Adipose tissue (tissue), 3 donors: ENCODE data around the gene CCDC117. TPM values are rescaled to one million over a fixed set of nuclear protein-coding genes. Genes with fewer than 3 reads are reported as not detected.
"Not testable (repeated sequence)": the region's sequence is repeated elsewhere in the genome, so short reads cannot be mapped to it uniquely, and the experiment has no call there.

Experiments used
- H3K27ac ChIP-seq: one replicate; pipeline ENCODE4 v1.5.1; 2013; ENCODE audit warnings: low read depth, low read length
- WGBS, 3 donors: extraction: QIAGEN DNeasy Blood & Tissue Kit; methylation state at CpG; one replicate each; pipeline ENCODE4 v1.1.7; 2013; 5-methylcytosine and 5-hydroxymethylcytosine counted together
- polyA plus RNA-seq, 3 donors: library from polyadenylated mRNA; stranded (reverse); fragments of 200-250 nt; gene quantifications; one replicate each; pipeline ENCODE4 v1.2.3, GENCODE V29; 2013
- donor health status: healthy with polysubstance abuse.
- donor health status: Bipolar disorder and iron deficiency.
- donor health status: healthy.

Gene CCDC117
- polyA plus RNA-seq, 3 donors = 5.1 to 13.3 (median 6.7) TPM

DNA sequence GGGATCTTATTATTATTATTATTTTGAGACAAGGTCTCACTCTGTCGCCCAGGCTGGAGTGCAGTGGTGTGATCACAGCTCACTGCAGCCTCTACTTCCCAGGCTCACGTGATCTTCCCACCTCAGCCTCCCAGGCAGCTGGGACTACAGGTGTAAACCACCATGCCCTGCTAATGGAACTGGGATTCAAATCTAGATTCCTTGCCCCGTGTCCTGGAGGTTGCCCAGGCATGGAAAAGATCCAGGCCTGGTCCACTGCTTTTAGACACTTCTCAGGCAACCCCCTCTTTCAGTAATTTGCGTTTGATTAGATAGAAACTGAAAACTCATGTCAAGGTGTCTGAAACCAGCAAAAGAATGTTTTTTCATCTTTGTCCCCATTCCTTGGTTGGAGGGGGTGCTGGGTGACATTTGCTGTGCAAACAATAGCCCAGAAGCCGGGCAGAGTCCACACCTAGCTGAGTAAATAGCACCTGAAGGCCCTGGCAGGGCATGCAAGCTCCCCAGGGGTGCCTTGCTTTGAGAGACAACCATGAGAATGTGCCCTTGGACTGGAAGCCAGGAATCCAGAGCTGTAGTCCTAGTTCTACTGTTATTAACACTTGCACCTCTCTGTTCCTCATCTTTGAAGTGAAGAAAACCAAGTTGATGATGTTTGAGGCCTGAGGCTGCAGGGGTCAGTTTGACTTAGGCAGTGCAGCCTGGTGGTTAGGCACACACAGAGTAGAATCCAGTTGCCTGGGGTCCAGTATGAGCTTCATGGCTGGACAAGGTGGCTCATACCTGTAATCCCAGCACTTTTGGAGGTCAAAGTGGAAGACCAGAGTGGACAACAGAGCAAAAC lies 47.0 kb downstream of the CCDC117 start:
- WGBS, 3 donors = 27 to 95% (median 76%) methylated on average over 5 of the region's 5 CpGs
- H3K27ac ChIP-seq = no peak overlapping the region

DNA sequence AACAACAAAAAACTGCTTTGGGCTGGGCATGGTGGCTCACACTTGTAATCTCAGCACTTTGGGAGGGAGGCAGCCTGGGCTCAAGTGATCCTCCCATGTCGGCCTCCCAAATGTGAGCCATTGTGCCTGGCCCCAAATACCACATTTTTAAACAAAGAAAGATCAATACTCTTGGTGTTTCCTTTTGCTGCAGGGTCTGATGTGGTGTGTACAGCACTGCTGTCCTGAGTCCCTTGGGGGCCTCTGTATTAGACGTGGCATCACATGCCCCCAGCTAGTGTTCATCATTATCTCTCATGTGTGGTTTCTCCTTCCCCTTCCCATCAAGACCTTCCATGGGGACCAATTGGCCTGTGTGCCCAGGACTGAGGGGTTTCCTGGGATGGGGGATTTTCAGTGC lies 48.4 kb downstream of the CCDC117 start:
- 62 to 87% (median 77%) methylated on average over 2 of the region's 2 CpGs for WGBS, 3 donors

DNA sequence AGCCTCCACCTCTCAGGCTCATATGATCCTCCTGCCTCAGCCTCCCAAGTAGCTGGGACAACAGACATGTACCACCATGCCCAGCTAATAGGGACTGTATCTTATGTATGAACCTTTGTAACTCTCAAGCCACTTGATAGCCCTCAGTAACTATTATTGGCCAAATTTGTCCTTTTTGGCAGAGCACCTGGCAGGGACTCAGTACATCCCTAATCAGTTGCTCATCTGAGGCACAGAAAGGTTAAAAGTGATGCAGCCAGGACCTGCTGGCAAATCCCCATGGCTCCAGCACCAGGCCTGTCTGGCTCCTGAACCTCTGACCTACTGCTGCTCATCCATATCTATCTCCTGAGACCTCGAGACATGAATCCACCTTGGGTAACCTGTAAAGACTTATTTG lies 49.0 kb downstream of the CCDC117 start:
- no peak overlapping the region for H3K27ac ChIP-seq
- 68 to 88% (median 82%) methylated on average over 1 of the region's 1 CpG for WGBS, 3 donors

More for the DNA sequence above, 48.4 kb downstream of the CCDC117 start:
- no peak overlapping the region for H3K27ac ChIP-seq

- no peak overlapping the region for H3K27ac ChIP-seq
- 24 to 72% (median 63%) methylated on average over 4 of the region's 4 CpGs for WGBS, 3 donors
Observed at GRCh38 chr22:28822930-28823551, 50.5 kb downstream of the CCDC117 start.

DNA sequence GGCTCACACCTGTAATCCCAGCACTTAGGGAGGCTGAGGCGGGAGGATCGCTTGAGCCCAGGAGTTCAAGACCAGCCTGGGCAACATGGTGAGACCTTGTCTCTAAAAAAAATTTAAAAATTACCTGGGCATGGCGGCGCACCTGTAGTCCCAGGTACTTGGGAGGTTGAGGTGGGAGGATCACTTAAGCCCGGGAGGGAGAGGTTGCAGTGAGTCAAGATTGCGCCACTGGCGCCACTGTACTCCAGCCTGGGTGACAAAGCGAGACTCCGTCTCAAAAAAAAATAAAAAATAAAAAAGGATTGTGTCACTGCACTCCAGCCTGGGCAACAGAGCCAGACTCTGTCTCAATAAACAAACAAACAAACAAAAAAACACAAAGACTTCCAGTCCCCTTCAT lies 52.0 kb downstream of the CCDC117 start:
- 86 to 95% (median 90%) methylated on average over 9 of the region's 9 CpGs for WGBS, 3 donors
- H3K27ac ChIP-seq = not testable (repeated sequence)

DNA sequence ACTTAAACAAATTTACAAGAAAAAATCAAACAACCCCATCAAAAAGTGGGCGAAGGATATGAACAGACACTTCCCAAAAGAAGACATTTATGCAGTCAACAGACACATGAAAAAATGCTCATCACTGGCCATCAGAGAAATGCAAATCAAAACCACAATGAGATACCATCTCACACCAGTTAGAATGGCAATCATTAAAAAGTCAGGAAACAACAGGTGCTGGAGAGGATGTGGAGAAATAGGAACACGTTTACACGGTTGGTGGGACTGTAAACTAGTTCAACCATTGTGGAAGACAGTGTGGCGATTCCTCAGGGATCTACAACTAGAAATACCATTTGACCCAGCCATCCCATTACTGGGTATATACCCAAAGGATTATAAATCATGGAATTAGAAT lies 53.9 kb downstream of the CCDC117 start:
- not testable (repeated sequence) for H3K27ac ChIP-seq
- 53 to 83% (median 64%) methylated on average over 4 of the region's 4 CpGs for WGBS, 3 donors

DNA sequence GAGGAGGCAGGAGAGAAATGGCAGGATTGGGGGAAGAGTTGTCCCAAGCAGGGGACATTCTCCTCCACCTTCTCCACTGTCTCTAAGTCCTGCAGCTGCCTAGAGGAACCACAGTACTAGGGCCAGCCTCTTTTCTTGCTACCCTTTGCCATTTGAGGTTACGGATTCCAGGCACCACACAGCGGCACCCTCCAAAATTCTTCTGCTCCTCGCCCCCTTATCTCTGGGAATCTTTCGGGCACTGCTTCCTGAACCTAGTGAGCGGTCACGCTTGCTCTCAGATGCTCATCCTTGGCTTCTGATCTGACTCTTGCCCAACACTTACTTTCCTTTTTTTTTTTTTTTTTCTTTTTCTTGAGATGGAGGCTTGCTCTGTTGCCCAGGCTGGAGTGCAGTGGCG lies 54.4 kb downstream of the CCDC117 start:
- H3K27ac ChIP-seq = no peak overlapping the region
- WGBS, 3 donors = 61 to 96% (median 72%) methylated on average over 7 of the region's 7 CpGs

DNA sequence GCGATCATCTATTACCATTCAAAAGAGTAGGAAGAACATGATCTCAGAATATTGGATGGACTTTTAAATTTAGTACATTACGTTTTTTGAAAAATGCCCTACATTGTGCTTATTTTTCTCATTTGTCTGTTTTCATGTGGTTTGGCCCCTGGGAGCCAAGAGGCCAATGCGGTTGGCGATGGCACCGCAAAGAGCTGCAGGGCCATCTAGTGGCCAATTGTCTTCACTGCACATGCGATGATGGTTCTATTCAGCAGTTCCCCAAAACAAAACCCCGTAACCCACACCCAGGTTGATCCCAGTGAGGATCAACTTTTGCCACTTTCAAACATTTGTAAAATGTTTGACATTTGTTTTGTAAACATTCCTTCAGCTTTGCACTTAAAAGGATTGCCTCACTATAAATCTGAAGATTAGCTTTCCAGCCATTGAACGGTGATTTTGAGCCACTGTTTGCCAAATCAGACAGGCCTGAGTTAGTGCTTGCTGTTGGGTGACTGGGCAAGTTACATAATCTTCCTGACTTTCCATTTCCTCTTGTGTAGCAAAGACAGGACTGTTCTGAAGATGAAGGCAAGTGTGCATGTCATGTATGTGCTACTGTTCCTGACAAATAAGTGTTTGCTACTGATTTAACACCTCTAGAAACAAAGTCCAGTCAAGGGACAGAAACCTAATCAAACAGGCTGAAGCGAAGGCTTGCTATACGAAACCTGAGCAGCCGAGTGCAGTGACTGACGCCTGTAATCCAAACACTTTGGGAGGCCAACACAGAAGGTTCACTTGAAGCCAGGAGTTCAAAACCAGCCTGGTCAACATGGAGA lies 57.1 kb downstream of the CCDC117 start:
- WGBS, 3 donors = 25 to 37% (median 34%) methylated on average over 12 of the region's 12 CpGs
- H3K27ac ChIP-seq = no peak overlapping the region

- WGBS, 3 donors = 81 to 93% (median 81%) methylated on average over 3 of the region's 3 CpGs
- H3K27ac ChIP-seq = no peak overlapping the region
Observed at GRCh38 chr22:28830441-28830840, 57.9 kb downstream of the CCDC117 start.

GRCh38 chr22:28831140-28832072 lies 58.9 kb downstream of the CCDC117 start:
- no peak overlapping the region for H3K27ac ChIP-seq
- 76 to 81% (median 77%) methylated on average over 7 of the region's 7 CpGs for WGBS, 3 donors

- 93 to 100% (median 100%) methylated on average over 1 of the region's 1 CpG for WGBS, 3 donors
- H3K27ac ChIP-seq = no peak overlapping the region
Observed at GRCh38 chr22:28832731-28833130, 60.2 kb downstream of the CCDC117 start.

GRCh38 chr22:28833276-28833923 lies 60.9 kb downstream of the CCDC117 start:
- 91 to 98% (median 93%) methylated on average over 3 of the region's 3 CpGs for WGBS, 3 donors
- no peak overlapping the region for H3K27ac ChIP-seq

GRCh38 chr22:28835630-28836189 lies 63.2 kb downstream of the CCDC117 start:
- WGBS, 3 donors = 88 to 94% (median 92%) methylated on average over 11 of the region's 11 CpGs
- no peak overlapping the region for H3K27ac ChIP-seq

GRCh38 chr22:28837640-28838039 lies 65.1 kb downstream of the CCDC117 start:
- WGBS, 3 donors = 91 to 92% (median 91%) methylated on average over 6 of the region's 6 CpGs
- H3K27ac ChIP-seq = no peak overlapping the region
